CD8-positive, alpha-beta memory T cell (primary cell): ENCODE results near the gene PDE8B. TPM values are rescaled to one million over a fixed set of nuclear protein-coding genes. Genes with fewer than 3 reads are reported as not detected.

ENCODE experiments used
- CTCF ChIA-PET: fragments of 350-600 bp; sonication (Branson Sonifier 250); formaldehyde crosslinking; loops from one replicate; lab custom pipeline; 2021; ENCODE audit warnings: antibody characterized with exemption; lab: Charles Lee
- POLR2A ChIA-PET: fragments of 350-600 bp; sonication (Branson Sonifier 250); formaldehyde crosslinking; loops from one replicate; lab custom pipeline; 2021; ENCODE audit warnings: antibody characterized with exemption; lab: Charles Lee
- DNase-seq, 5 donors: peaks; one replicate each; pipeline versions ENCODE4 v3.0.0 to v3.0.0-alpha.2; 2020 to 2022; ENCODE audit warnings: mixed read lengths in 1 of 5
- H3K27ac ChIP-seq: one replicate; pipeline ENCODE4 v1.7.0; 2013; ENCODE audit warnings: low read depth, mild to moderate bottlenecking, low read length, moderate library complexity
- H3K27me3 ChIP-seq: 2 replicates; pipeline ENCODE4 v1.7.0; 2013; ENCODE audit warnings: low read length, mild to moderate bottlenecking; ENCODE audit not compliant: insufficient read depth, poor library complexity, severe bottlenecking
- H3K36me3 ChIP-seq: 2 replicates; pipeline ENCODE4 v1.7.0; 2013; ENCODE audit warnings: mild to moderate bottlenecking, low read length, moderate library complexity; ENCODE audit not compliant: insufficient read depth
- H3K4me1 ChIP-seq: 2 replicates; pipeline ENCODE4 v1.7.0; 2013; ENCODE audit warnings: mild to moderate bottlenecking, low read length, moderate library complexity; ENCODE audit not compliant: insufficient read depth
- H3K4me3 ChIP-seq: 2 replicates; pipeline ENCODE4 v1.7.0; 2013; ENCODE audit warnings: mild to moderate bottlenecking, low read length
- H3K9me3 ChIP-seq: 2 replicates; pipeline ENCODE4 v1.7.0; 2013; ENCODE audit warnings: mild to moderate bottlenecking, low read length
- H3K27ac Mint-ChIP-seq, 8 donors: one replicate each; pipeline ENCODE4 v1.8.0; 2020 to 2021; ENCODE audit warnings: mixed read lengths in 8 of 8, mild to moderate bottlenecking in 6 of 8, inconsistent platforms in 3 of 8, moderate library complexity in 3 of 8
- H3K27me3 Mint-ChIP-seq, 2 donors: one replicate each; pipeline ENCODE4 v1.8.0; 2020 to 2021; ENCODE audit warnings: mixed read lengths in 2 of 2, mild to moderate bottlenecking in 1 of 2, moderate library complexity in 1 of 2
- H3K36me3 Mint-ChIP-seq, 3 donors: one replicate each; pipeline ENCODE4 v1.8.0; 2020 to 2021; ENCODE audit warnings: mixed read lengths in 3 of 3, inconsistent platforms in 1 of 3, mild to moderate bottlenecking in 1 of 3
- H3K4me1 Mint-ChIP-seq, 3 donors: one replicate each; pipeline ENCODE4 v1.8.0; 2020 to 2021; ENCODE audit warnings: mixed read lengths in 3 of 3, inconsistent platforms in 1 of 3, mild to moderate bottlenecking in 1 of 3
- H3K4me3 Mint-ChIP-seq, 7 donors: one replicate each; pipeline ENCODE4 v1.8.0; 2020 to 2021; ENCODE audit warnings: mixed read lengths in 7 of 7, mild to moderate bottlenecking in 6 of 7, moderate library complexity in 4 of 7, inconsistent platforms in 2 of 7
- H3K9me3 Mint-ChIP-seq, 5 donors: one replicate each; pipeline ENCODE4 v1.8.0; 2020 to 2022; ENCODE audit warnings: mixed read lengths in 5 of 5, mild to moderate bottlenecking in 3 of 5, moderate library complexity in 2 of 5, inconsistent platforms in 1 of 5
- polyA plus RNA-seq: library from polyadenylated mRNA; unstranded; fragments of 300-500 nt; fragmentation: Illumina TruSeq; gene quantifications from one replicate; pipeline ENCODE4 v1.2.3, GENCODE V29; 2021
- total RNA-seq, 2 experiments: library from RNA; stranded (reverse); gene quantifications; one replicate each; pipeline ENCODE4 v1.2.3, GENCODE V29; 2021

Gene PDE8B
- total and polyA plus RNA-seq, 3 experiments from 2014 or later, result 0.07 TPM; not detected in 2

GRCh38 chr5:77229887-77230286, 19.4 kb downstream of the PDE8B start:
- Histone ChIP-seq H3K27ac (no peak overlapping the region), H3K4me3 (no peak overlapping the region), H3K9me3 (no peaks in the 10 kb centered on the region), H3K27me3 (no peaks in the 10 kb centered on the region), H3K4me1 (no peaks in the 10 kb centered on the region), H3K36me3 (no peaks in the 10 kb centered on the region)
- Mint-ChIP-seq H3K36me3 (no peaks in the 10 kb centered on the region), H3K27ac (no peak overlapping the region), H3K27me3 (peaks cover 5 to 26% of the 10 kb centered on the region in 2 donors), H3K4me3 (no peak overlapping the region), H3K9me3 (peaks cover 0 to 6% (median 0%) of the 10 kb centered on the region in 5 donors), H3K4me1 (no peaks in the 10 kb centered on the region)
- no peak for DNase-seq
- ChIA-PET CTCF (no interaction called here), POLR2A (no interaction called here)

- Histone ChIP-seq H3K27ac (no peak overlapping the region), H3K36me3 (no peaks in the 10 kb centered on the region), H3K27me3 (no peaks in the 10 kb centered on the region), H3K4me3 (no peak overlapping the region), H3K4me1 (no peaks in the 10 kb centered on the region), H3K9me3 (no peaks in the 10 kb centered on the region)
- Mint-ChIP-seq H3K4me1 (no peaks in the 10 kb centered on the region), H3K27ac (no peak overlapping the region), H3K27me3 (peaks cover 5 to 28% of the 10 kb centered on the region in 2 donors), H3K9me3 (peaks cover 0 to 6% (median 0%) of the 10 kb centered on the region in 5 donors), H3K36me3 (no peaks in the 10 kb centered on the region), H3K4me3 (no peak overlapping the region)
- POLR2A ChIA-PET, result no interaction called here
- CTCF ChIA-PET, result no interaction called here
- DNase-seq, result no peak
Measured at GRCh38 chr5:77230727-77231470, 20.4 kb downstream of the PDE8B start.

- H3K4me3 ChIP-seq, result no peak overlapping the region
- no peaks in the 10 kb centered on the region for H3K4me1 Mint-ChIP-seq
- H3K27me3 Mint-ChIP-seq, result peaks cover 7 to 31% of the 10 kb centered on the region in 2 donors
- H3K36me3 ChIP-seq, result no peaks in the 10 kb centered on the region
- CTCF ChIA-PET, result no interaction called here
- POLR2A ChIA-PET, result no interaction called here
- no peak overlapping the region for H3K27ac Mint-ChIP-seq
- H3K9me3 ChIP-seq, result no peaks in the 10 kb centered on the region
- no peak overlapping the region for H3K27ac ChIP-seq
- H3K36me3 Mint-ChIP-seq, result no peaks in the 10 kb centered on the region
- no peaks in the 10 kb centered on the region for H3K27me3 ChIP-seq
- no peaks in the 10 kb centered on the region for H3K4me1 ChIP-seq
- H3K4me3 Mint-ChIP-seq, result no peak overlapping the region
- H3K9me3 Mint-ChIP-seq, result peaks cover 0 to 6% (median 0%) of the 10 kb centered on the region in 5 donors
- no peak for DNase-seq
Measured at GRCh38 chr5:77231471-77232138, 21.1 kb downstream of the PDE8B start.

GRCh38 chr5:77232574-77233358, 22.3 kb downstream of the PDE8B start:
- CTCF ChIA-PET, result no interaction called here
- peaks cover 7 to 31% of the 10 kb centered on the region in 2 donors for H3K27me3 Mint-ChIP-seq
- H3K9me3 Mint-ChIP-seq, result peaks cover 0 to 6% (median 0%) of the 10 kb centered on the region in 5 donors
- no peaks in the 10 kb centered on the region for H3K4me1 Mint-ChIP-seq
- no peaks in the 10 kb centered on the region for H3K4me1 ChIP-seq
- DNase-seq, result no peak
- H3K4me3 Mint-ChIP-seq, result no peak overlapping the region
- no peak overlapping the region for H3K27ac Mint-ChIP-seq
- H3K27ac ChIP-seq, result no peak overlapping the region
- H3K36me3 Mint-ChIP-seq, result no peaks in the 10 kb centered on the region
- no peaks in the 10 kb centered on the region for H3K36me3 ChIP-seq
- POLR2A ChIA-PET, result no interaction called here
- no peaks in the 10 kb centered on the region for H3K27me3 ChIP-seq
- no peaks in the 10 kb centered on the region for H3K9me3 ChIP-seq
- H3K4me3 ChIP-seq, result no peak overlapping the region

- no peak overlapping the region for H3K27ac ChIP-seq
- H3K4me1 Mint-ChIP-seq, result no peaks in the 10 kb centered on the region
- H3K9me3 Mint-ChIP-seq, result no peaks in the 10 kb centered on the region
- no peaks in the 10 kb centered on the region for H3K27me3 ChIP-seq
- H3K4me3 ChIP-seq, result no peak overlapping the region
- ChIA-PET POLR2A (no interaction called here), CTCF (no interaction called here)
- H3K27ac Mint-ChIP-seq, result no peak overlapping the region
- no peak for DNase-seq
- H3K4me3 Mint-ChIP-seq, result no peak overlapping the region
- no peaks in the 10 kb centered on the region for H3K4me1 ChIP-seq
- H3K27me3 Mint-ChIP-seq, result peaks cover 7 to 38% of the 10 kb centered on the region in 2 donors
- no peaks in the 10 kb centered on the region for H3K36me3 ChIP-seq
- H3K9me3 ChIP-seq, result no peaks in the 10 kb centered on the region
- no peaks in the 10 kb centered on the region for H3K36me3 Mint-ChIP-seq
Measured at GRCh38 chr5:77235846-77236721, 25.6 kb downstream of the PDE8B start.

- POLR2A ChIA-PET, result no interaction called here
- Mint-ChIP-seq H3K4me3 (no peak overlapping the region), H3K4me1 (no peaks in the 10 kb centered on the region), H3K36me3 (no peaks in the 10 kb centered on the region), H3K9me3 (no peaks in the 10 kb centered on the region), H3K27me3 (peaks cover 11 to 41% of the 10 kb centered on the region in 2 donors), H3K27ac (no peak overlapping the region)
- Histone ChIP-seq H3K27ac (no peak overlapping the region), H3K36me3 (no peaks in the 10 kb centered on the region), H3K4me1 (no peaks in the 10 kb centered on the region), H3K9me3 (no peaks in the 10 kb centered on the region), H3K4me3 (no peak overlapping the region), H3K27me3 (no peaks in the 10 kb centered on the region)
- DNase-seq, result peak in 1 of 5 donors; percentile 9
- CTCF ChIA-PET, result no interaction called here
Measured at GRCh38 chr5:77239126-77239741, 28.8 kb downstream of the PDE8B start.

- no peaks in the 10 kb centered on the region for H3K4me1 Mint-ChIP-seq
- no peak overlapping the region for H3K27ac Mint-ChIP-seq
- no peak for DNase-seq
- ChIA-PET POLR2A (no interaction called here), CTCF (no interaction called here)
- no peak overlapping the region for H3K4me3 ChIP-seq
- no peak overlapping the region for H3K27ac ChIP-seq
- peaks cover 9 to 22% of the 10 kb centered on the region in 2 donors for H3K27me3 Mint-ChIP-seq
- H3K9me3 ChIP-seq, result no peaks in the 10 kb centered on the region
- no peaks in the 10 kb centered on the region for H3K36me3 Mint-ChIP-seq
- H3K4me3 Mint-ChIP-seq, result no peak overlapping the region
- no peaks in the 10 kb centered on the region for H3K9me3 Mint-ChIP-seq
- H3K4me1 ChIP-seq, result no peaks in the 10 kb centered on the region
- no peaks in the 10 kb centered on the region for H3K27me3 ChIP-seq
- H3K36me3 ChIP-seq, result no peaks in the 10 kb centered on the region
Measured at GRCh38 chr5:77241444-77241843, 31.0 kb downstream of the PDE8B start.
